Vagina (tissue), 2 donors: ENCODE measurements around the gene E2F1.

Source experiments
- CTCF ChIP-seq, 3 experiments: fragments of 450-650 bp in 2 of 3; fragments of 200-600 bp in 1 of 3; sonication (generic) in 1 of 3; IDR thresholded peaks; one replicate each; pipeline ENCODE4 v1.5.1; 2017 to 2019; ENCODE audit warnings: antibody characterized with exemption in 3 of 3, mild to moderate bottlenecking in 2 of 3, moderate library complexity in 2 of 3
- POLR2AphosphoS5 ChIP-seq, 2 donors: sonication (generic); formaldehyde crosslinking; IDR thresholded peaks; one replicate each; pipeline ENCODE4 v1.9.0; 2017; ENCODE audit warnings: antibody characterized with exemption in 2 of 2, mild to moderate bottlenecking in 2 of 2, low read depth in 1 of 2; ENCODE audit not compliant: insufficient read depth in 1 of 2

GRCh38 chr20:33686984-33687366 is 790 bp upstream of the E2F1 start:
- TF ChIP-seq CTCF (IDR thresholded peaks at IDR 0.05) (no peak), POLR2AphosphoS5 (IDR thresholded peaks at IDR 0.05; ENCODE audit: insufficient read depth in 1 of 2, low read depth in 1 of 2) (no peak)
